Thoracic aorta (tissue), 2 donors: ENCODE results near the gene MOV10L1. TPM values are rescaled to one million over a fixed set of nuclear protein-coding genes. Genes with fewer than 3 reads are reported as not detected.

ENCODE experiments used
- ATAC-seq: fragments of 150-250 bp; one replicate; pipeline ENCODE4 v1.8.0; 2017; ENCODE audit warnings: low read depth; ENCODE audit not compliant: insufficient number of reproducible peaks, low FRiP score
- DNase-seq: peaks from one replicate; pipeline ENCODE4 v3.0.0-alpha.2; 2020; ENCODE audit warnings: low spot score
- H3K27ac ChIP-seq, 2 donors: fragments of 200-600 bp; sonication (generic); 1 replicate in 1 of 2; 2 replicates in 1 of 2; pipeline ENCODE4 v1.5.1; 2016; ENCODE audit warnings: mild to moderate bottlenecking in 2 of 2, moderate library complexity in 2 of 2
- H3K27me3 ChIP-seq: fragments of 200-600 bp; sonication (generic); replicated peaks from 2 replicates; pipeline ENCODE4 v1.6.0; 2016; ENCODE audit warnings: mild to moderate bottlenecking; ENCODE audit not compliant: insufficient read depth
- H3K36me3 ChIP-seq: fragments of 200-600 bp; sonication (generic); one replicate; pipeline ENCODE4 v1.5.1; 2016
- H3K4me1 ChIP-seq, 2 donors: fragments of 200-600 bp; sonication (generic); 1 replicate in 1 of 2; 2 replicates in 1 of 2; pipeline versions ENCODE4 v1.5.1 to v1.6.0; 2016; ENCODE audit warnings: low read depth in 2 of 2, mild to moderate bottlenecking in 1 of 2; ENCODE audit not compliant: control insufficient read depth in 1 of 2
- H3K4me3 ChIP-seq: fragments of 200-600 bp; sonication (generic); 2 replicates; pipeline ENCODE4 v1.5.1; 2016; ENCODE audit warnings: mild to moderate bottlenecking
- H3K9me3 ChIP-seq: fragments of 200-600 bp; sonication (generic); 2 replicates; pipeline ENCODE4 v1.5.1; 2016
- CTCF ChIP-seq: fragments of 200-600 bp; sonication (generic); IDR thresholded peaks from one replicate; pipeline ENCODE4 v1.5.1; 2019; ENCODE audit warnings: antibody characterized with exemption
- total RNA-seq, 2 donors: library from RNA; depleted of rRNA; stranded (reverse); fragments of >200 nt; gene quantifications; one replicate each; pipeline versions ENCODE4 v1.1.0 to v1.2.3, GENCODE V29; 2016

Gene MOV10L1
- total RNA-seq, 2 donors from 2014 or later = 4.6 to 7.4 TPM

- Histone ChIP-seq H3K36me3 (no peaks in the 10 kb centered on the region), H3K27me3 (no peaks in the 10 kb centered on the region), H3K27ac (no peak overlapping the region), H3K9me3 (no peaks in the 10 kb centered on the region), H3K4me3 (no peak overlapping the region), H3K4me1 (peaks cover 7 to 17% of the 10 kb centered on the region in 2 donors)
- no peak for TF ChIP-seq CTCF
- ATAC-seq (no peak), DNase-seq (no peak)
Observed at GRCh38 chr22:50060441-50061140, 29.2 kb upstream of the MOV10L1 start.

- Histone ChIP-seq H3K4me3 (no peak overlapping the region), H3K27ac (no peak overlapping the region), H3K4me1 (peaks cover 7 to 17% of the 10 kb centered on the region in 2 donors), H3K36me3 (no peaks in the 10 kb centered on the region), H3K9me3 (no peaks in the 10 kb centered on the region), H3K27me3 (no peaks in the 10 kb centered on the region)
- TF ChIP-seq CTCF = no peak
- ATAC-seq = no peak
- DNase-seq = no peak
Observed at GRCh38 chr22:50061141-50061823, 28.5 kb upstream of the MOV10L1 start.

GRCh38 chr22:50061824-50062355 is 27.9 kb upstream of the MOV10L1 start:
- H3K27ac ChIP-seq = no peak overlapping the region
- no peaks in the 10 kb centered on the region for H3K36me3 ChIP-seq
- H3K4me3 ChIP-seq = no peak overlapping the region
- no peaks in the 10 kb centered on the region for H3K9me3 ChIP-seq
- ATAC-seq = no peak
- H3K27me3 ChIP-seq = no peaks in the 10 kb centered on the region
- peaks cover 7 to 17% of the 10 kb centered on the region in 2 donors for H3K4me1 ChIP-seq
- DNase-seq = no peak
- TF ChIP-seq CTCF = no peak

- Histone ChIP-seq H3K27me3 (no peaks in the 10 kb centered on the region), H3K4me3 (no peak overlapping the region), H3K36me3 (no peaks in the 10 kb centered on the region), H3K27ac (no peak overlapping the region), H3K9me3 (no peaks in the 10 kb centered on the region), H3K4me1 (peaks cover 7 to 17% of the 10 kb centered on the region in 2 donors)
- ATAC-seq (no peak), DNase-seq (no peak)
- no peak for TF ChIP-seq CTCF
Observed at GRCh38 chr22:50062509-50063135, 27.2 kb upstream of the MOV10L1 start.
